Mucosa of descending colon (tissue), 3 donors: ENCODE results near the gene DOLPP1. TPM values are rescaled to one million over a fixed set of nuclear protein-coding genes. Genes with fewer than 3 reads are reported as not detected.

Experiments used
- ATAC-seq: fragments of 200-7000 bp; cut with Tn5 transposase; one replicate; pipeline ENCODE4 v1.9.1; 2020; ENCODE audit warnings: mild to moderate bottlenecking, moderate library complexity
- DNase-seq, 3 donors: peaks; one replicate each; pipeline ENCODE4 v3.0.0-alpha.2; 2020
- H3K36me3 ChIP-seq: fragments of 200-600 bp; one replicate; pipeline ENCODE4 v1.8.0; 2021; ENCODE audit warnings: low read depth, mild to moderate bottlenecking
- H3K4me1 ChIP-seq: fragments of 200-600 bp; one replicate; pipeline ENCODE4 v1.8.0; 2021; ENCODE audit warnings: low read depth, mild to moderate bottlenecking
- H3K4me3 ChIP-seq: fragments of 200-600 bp; one replicate; pipeline ENCODE4 v1.8.0; 2021; ENCODE audit warnings: mild to moderate bottlenecking
- H3K9me3 ChIP-seq: fragments of 200-600 bp; one replicate; pipeline ENCODE4 v1.8.0; 2021; ENCODE audit warnings: mild to moderate bottlenecking
- intact Hi-C, 2 donors: fragments of 100-400 bp; cut with DNase I in 1 of 2; cut with micrococcal nuclease in 1 of 2; formaldehyde crosslinking; loops; one replicate each; pipeline versions ENCODE4 v1.11.0 to v1.11.1; 2022; cut with DNase I, micrococcal nuclease
- total RNA-seq, 3 donors: library from RNA; stranded (reverse); fragmentation: NEBNext Ultra II Directional in 2 of 3; extraction: Animal tissue kit (Norgen Biotek cat#: 25700) in 2 of 3; gene quantifications; one replicate each; pipeline versions ENCODE4 v1.2.1 to v1.2.4, GENCODE V29; 2021 to 2023
- TF ChIP-seq, protein P1 (sequence below): fragments of 200-600 bp; IDR thresholded peaks from one replicate; pipeline ENCODE4 v1.8.0; 2022; ENCODE audit warnings: antibody characterized with exemption, mild to moderate bottlenecking
- donor health status: DM: no; HTN: no; CAD: no; lungs with moderate emphysema.
- donor health status: DM: no; HTN: no; CAD: no.
- donor health status: DM: no; HTN: yes; CAD: no.

The DOLPP1 gene
- total RNA-seq, 3 donors from 2014 or later = 27.6 to 59.7 (median 48.3) TPM

DNA sequence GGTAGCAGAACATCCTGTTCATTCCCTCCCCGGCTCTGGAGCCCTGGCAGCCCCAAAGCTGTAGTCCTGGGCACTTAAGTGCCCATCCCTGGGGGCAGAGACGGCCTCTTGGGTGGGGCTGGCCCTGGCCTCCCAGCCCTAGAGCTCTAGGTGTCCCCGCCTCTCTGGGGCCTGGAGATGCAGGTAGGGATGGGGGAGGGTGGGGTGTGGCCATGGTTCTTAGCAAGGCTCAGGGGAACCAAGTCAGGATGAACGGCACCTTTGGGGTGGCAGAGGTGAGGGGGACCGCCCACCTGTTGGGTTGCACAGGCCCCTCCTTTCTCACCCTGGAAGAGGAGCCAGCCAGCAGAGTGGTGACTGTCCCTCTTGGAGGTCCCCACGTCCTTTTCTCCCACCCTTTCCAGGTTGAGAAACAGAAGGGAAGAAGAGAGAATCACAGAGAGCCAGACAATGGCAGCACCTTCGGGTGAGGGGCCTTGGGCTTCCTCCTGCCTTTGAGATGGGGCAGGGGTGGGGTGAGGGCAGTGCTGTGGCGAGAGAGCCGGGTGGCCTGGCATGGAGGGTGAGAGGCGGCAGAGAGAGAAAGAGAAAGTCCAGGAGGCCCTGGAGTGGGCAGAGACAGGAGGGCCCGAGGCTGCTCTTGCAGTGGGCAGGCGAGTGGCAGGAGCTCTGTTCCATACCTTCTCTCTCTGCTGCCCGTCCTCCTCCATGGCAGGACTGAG is 27.3 kb downstream of the DOLPP1 start:
- intact Hi-C loops = no loop called here
- Histone ChIP-seq H3K4me3 (no peak overlapping the region), H3K9me3 (no peaks in the 10 kb centered on the region), H3K4me1 (peaks cover 26% of the 10 kb centered on the region), H3K36me3 (peaks cover 4% of the 10 kb centered on the region)
- TF ChIP-seq, protein P1, sequence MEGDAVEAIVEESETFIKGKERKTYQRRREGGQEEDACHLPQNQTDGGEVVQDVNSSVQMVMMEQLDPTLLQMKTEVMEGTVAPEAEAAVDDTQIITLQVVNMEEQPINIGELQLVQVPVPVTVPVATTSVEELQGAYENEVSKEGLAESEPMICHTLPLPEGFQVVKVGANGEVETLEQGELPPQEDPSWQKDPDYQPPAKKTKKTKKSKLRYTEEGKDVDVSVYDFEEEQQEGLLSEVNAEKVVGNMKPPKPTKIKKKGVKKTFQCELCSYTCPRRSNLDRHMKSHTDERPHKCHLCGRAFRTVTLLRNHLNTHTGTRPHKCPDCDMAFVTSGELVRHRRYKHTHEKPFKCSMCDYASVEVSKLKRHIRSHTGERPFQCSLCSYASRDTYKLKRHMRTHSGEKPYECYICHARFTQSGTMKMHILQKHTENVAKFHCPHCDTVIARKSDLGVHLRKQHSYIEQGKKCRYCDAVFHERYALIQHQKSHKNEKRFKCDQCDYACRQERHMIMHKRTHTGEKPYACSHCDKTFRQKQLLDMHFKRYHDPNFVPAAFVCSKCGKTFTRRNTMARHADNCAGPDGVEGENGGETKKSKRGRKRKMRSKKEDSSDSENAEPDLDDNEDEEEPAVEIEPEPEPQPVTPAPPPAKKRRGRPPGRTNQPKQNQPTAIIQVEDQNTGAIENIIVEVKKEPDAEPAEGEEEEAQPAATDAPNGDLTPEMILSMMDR = no peak
- DNase-seq = peak in 1 of 3 donors; percentile 35
- no peak for ATAC-seq

DNA sequence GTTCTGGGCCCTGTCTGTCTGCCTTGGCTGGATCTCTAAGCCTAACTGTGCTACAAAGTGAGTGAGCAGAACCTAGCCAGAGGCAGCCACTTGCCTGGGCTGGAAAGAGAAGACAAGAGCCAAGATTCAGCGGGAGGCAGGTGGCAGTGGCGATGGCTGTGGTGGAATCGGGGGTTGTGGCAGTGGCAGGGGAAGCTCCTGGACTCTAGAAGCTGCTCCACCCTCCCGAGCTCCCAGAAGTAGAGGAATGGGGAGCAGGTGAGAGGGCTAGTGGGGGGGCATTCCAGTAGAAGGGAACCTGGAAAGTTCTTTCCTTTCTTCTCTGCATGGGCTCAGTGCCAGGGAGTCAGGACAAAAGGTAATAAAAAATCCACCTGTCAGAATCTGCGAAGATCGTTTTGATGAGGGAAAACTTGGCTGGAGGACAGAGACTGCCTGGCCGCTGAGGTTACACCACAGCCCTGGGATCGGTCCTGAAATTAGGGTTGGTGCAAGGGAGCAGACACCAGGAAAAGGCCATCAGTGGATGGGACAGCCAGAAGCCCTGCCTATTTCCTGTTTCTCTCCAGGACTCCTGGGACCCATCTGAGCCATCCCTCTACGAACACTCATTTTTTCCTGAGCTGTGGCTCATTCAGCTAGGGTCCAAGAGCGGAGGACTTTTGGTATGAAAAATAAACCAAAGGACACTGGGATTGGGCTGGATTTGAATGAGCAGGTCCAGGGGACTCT is 28.1 kb downstream of the DOLPP1 start:
- ATAC-seq (no peak), DNase-seq (peak in 1 of 3 donors; percentile 77)
- Histone ChIP-seq H3K36me3 (peaks cover 4% of the 10 kb centered on the region), H3K9me3 (no peaks in the 10 kb centered on the region), H3K4me1 (peaks cover 27% of the 10 kb centered on the region), H3K4me3 (no peak overlapping the region)
- intact Hi-C loops = no loop called here
- TF ChIP-seq, protein P1 = no peak

DNA sequence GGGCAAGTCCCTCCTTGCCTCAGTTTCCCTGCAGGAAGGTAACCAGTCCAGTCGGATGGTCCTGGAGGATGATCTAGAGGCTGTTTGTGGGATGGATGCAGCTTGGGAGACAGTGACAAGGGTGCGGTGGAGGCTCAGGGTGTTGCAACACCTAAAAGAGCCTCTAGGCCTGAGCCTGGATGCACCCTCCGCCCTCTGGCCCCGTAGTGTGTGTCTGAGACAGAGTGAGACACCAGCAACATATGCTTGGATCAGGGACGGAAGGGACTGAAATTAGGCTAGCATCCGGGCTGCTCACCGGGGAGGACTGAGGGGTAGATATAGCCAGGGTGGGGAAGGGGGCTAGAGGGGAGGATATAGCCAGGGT is 28.6 kb downstream of the DOLPP1 start:
- Histone ChIP-seq H3K4me1 (peaks cover 31% of the 10 kb centered on the region), H3K4me3 (no peak overlapping the region), H3K36me3 (peaks cover 4% of the 10 kb centered on the region), H3K9me3 (no peaks in the 10 kb centered on the region)
- DNase-seq (peak in 1 of 3 donors; percentile 35), ATAC-seq (no peak)
- TF ChIP-seq, protein P1 = no peak
- intact Hi-C loops = no loop called here

DNA sequence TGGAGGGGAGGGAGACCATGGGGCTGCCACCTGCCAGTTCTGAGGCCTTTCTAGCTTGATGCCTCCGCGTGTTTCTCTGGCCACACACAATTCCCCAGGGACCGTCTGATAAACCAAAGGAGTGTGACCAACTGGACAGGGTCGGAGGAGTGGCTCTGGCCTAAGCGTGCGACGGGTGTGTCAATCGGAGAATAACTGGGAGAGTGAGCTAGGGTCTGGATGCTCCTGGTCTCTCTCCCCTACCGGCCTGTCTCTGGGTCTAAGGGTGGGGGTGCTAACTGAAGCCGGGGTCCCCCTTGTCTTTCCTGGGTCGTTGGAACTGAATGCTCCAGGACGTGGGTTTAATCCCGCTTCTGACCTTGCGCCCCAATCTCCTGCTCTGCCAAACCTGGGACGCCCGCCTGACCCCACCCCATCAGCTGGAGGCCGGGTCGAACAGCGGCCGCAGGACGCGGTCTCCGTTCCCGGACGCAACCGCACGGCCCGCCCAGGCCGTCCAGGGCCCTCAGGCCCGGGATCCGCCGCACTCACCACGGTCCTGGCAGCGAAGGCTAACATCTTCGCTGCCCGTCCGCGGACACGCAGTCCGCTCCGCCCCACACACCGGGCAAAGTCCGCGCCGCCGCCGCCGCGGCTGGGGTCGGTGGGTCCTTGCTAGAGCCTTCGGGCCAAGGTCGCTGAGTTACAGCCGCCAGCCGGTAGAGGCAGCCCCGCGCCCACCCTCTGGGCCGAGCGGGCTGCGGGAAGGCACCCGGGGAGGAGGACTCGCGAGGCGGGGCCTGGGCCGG is 29.2 kb downstream of the DOLPP1 start:
- TF ChIP-seq, protein P1 = no peak
- ATAC-seq = peak; percentile 48
- Histone ChIP-seq H3K36me3 (peaks cover 4% of the 10 kb centered on the region), H3K9me3 (no peaks in the 10 kb centered on the region), H3K4me3 (peak overlapping the region; percentile 36), H3K4me1 (peaks cover 36% of the 10 kb centered on the region)
- no peak for DNase-seq
- intact Hi-C loops = no loop called here

DNA sequence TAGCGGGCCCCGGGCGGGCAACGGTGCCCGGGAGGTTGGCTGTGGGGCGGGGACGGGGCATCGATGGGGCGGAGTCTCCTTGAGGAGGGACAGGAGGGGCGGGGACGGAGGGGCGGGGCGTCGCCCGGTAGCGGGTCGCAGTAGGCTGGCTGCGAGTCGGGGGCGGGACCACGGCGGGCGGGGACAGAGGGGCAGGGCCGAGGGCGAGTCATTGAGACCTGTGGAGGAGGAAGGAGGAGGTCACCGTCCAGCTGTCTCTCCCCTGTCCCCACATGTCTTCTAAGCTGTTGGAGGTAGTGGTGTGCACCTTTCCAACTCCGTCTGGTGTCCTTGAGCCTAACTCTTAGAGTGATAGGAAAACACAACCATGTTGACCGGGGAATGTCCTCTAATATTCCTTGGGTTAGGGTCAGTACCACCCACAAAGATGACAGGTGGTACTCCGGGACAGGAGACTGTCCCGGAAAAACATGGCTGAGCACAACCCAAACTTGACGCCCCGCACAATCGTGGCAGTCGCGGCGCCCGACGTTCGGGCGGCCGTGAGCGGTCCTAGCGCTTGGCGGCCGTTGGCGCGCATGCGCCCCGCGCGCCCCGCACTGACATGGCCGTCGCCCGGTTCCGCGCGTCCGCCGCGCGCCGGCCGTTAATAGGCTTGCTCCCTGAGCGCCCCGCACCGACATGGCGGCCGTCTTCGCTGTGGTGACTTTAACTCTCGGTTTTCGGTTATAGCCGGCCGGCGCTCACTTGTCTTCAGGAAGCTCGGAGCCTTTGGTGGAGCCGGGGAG is 30.0 kb downstream of the DOLPP1 start, which contains the start of the genes CRAT and PTPA:
CRAT (minus strand) TSS at position 54 of the 788 bp plus-strand sequence. CDS start 284 bp downstream, outside the sequence.
PTPA (plus strand) TSS at position 676 of the 788 bp plus-strand sequence. CDS start 186 bp downstream, outside the sequence.
- intact Hi-C loops = no loop called here
- Histone ChIP-seq H3K36me3 (peaks cover 4% of the 10 kb centered on the region), H3K4me3 (peak within 1 kb of the TSS; percentile 72), H3K4me1 (peaks cover 36% of the 10 kb centered on the region), H3K9me3 (no peaks in the 10 kb centered on the region)
- TF ChIP-seq, protein P1 = no peak
- peak; percentile 98 to 99 (median 99) for DNase-seq
- peak; percentile 90 for ATAC-seq
